HepG2 (cell line): Measurements from ENCODE around the gene NELFCD. TPM values are rescaled to one million over a fixed set of nuclear protein-coding genes. Genes with fewer than 3 reads are reported as not detected.

ENCODE experiments used
- ARHGAP35 ChIP-seq: sonication (generic); formaldehyde crosslinking; IDR thresholded peaks from 2 replicates; pipeline ENCODE4 v1.9.0; 2022; ENCODE audit warnings: mild to moderate bottlenecking, inconsistent platforms, moderate library complexity, missing genetic modification reagents, borderline replicate concordance
- CENPT ChIP-seq: sonication (generic); formaldehyde crosslinking; IDR thresholded peaks from 2 replicates; pipeline ENCODE4 v1.8.0; 2022; ENCODE audit warnings: low read depth, mild to moderate bottlenecking, moderate library complexity, missing genetic modification reagents
- FOXK1 ChIP-seq: sonication (generic); formaldehyde crosslinking; IDR thresholded peaks from 2 replicates; pipeline ENCODE4 v1.4.0; 2020; ENCODE audit warnings: low read depth, missing genetic modification reagents, borderline replicate concordance
- HIVEP1 ChIP-seq: sonication (generic); formaldehyde crosslinking; IDR thresholded peaks from 2 replicates; pipeline ENCODE4 v1.4.0; 2020; ENCODE audit warnings: mild to moderate bottlenecking, missing genetic modification reagents
- MYPOP ChIP-seq: sonication (generic); formaldehyde crosslinking; IDR thresholded peaks from 2 replicates; pipeline ENCODE4 v1.8.1; 2023; ENCODE audit warnings: mild to moderate bottlenecking, moderate library complexity, missing genetic modification reagents
- RBM22 ChIP-seq: fragments of 200-400 bp; formaldehyde crosslinking; optimal IDR thresholded peaks from 2 replicates; pipeline ENCODE3; 2017; ENCODE audit warnings: mild to moderate bottlenecking, low read length, moderate library complexity
- RFX5 ChIP-seq: IDR thresholded peaks from 2 replicates; pipeline ENCODE4 v1.6.1; 2011; ENCODE audit warnings: low read depth, low read length, improper control_type of control experiment
- SP140L ChIP-seq: sonication (generic); formaldehyde crosslinking; IDR thresholded peaks from 2 replicates; pipeline ENCODE4 v1.4.0; 2020; ENCODE audit warnings: missing genetic modification reagents, borderline replicate concordance
- THYN1 ChIP-seq: sonication (generic); formaldehyde crosslinking; IDR thresholded peaks from 2 replicates; pipeline ENCODE4 v1.8.1; 2023; ENCODE audit warnings: low read depth, mild to moderate bottlenecking, moderate library complexity, missing genetic modification reagents, borderline replicate concordance
- ZHX2 ChIP-seq, 2 experiments: sonication (generic) in 1 of 2; formaldehyde crosslinking in 1 of 2; IDR thresholded peaks; 2 replicates each; pipeline versions ENCODE4 v1.6.1 to v1.9.0; 2014 to 2022; ENCODE audit warnings: antibody characterized with exemption in 1 of 2, borderline replicate concordance in 1 of 2, inconsistent platforms in 1 of 2, low read depth in 1 of 2, missing genetic modification reagents in 1 of 2
- ZNF256 ChIP-seq: sonication (generic); formaldehyde crosslinking; conservative IDR thresholded peaks from 2 replicates; pipeline ENCODE4 v1.4.0; 2020; ENCODE audit warnings: missing genetic modification reagents
- ZNF280B ChIP-seq: sonication (generic); formaldehyde crosslinking; IDR thresholded peaks from 2 replicates; pipeline ENCODE4 v1.5.0; 2020; ENCODE audit warnings: missing genetic modification reagents, mild to moderate bottlenecking, borderline replicate concordance
- ZNF335 ChIP-seq: sonication (generic); formaldehyde crosslinking; IDR thresholded peaks from 2 replicates; pipeline ENCODE4 v1.4.0; 2020; ENCODE audit warnings: missing genetic modification reagents
- ZNF432 ChIP-seq: sonication (generic); formaldehyde crosslinking; IDR thresholded peaks from 2 replicates; pipeline ENCODE4 v1.5.0; 2020; ENCODE audit warnings: missing genetic modification reagents, mild to moderate bottlenecking, borderline replicate concordance
- ZNF780A ChIP-seq: sonication (generic); formaldehyde crosslinking; IDR thresholded peaks from 2 replicates; pipeline ENCODE4 v1.8.0; 2022; ENCODE audit warnings: mild to moderate bottlenecking, missing genetic modification reagents, moderate library complexity
- ZNF878 ChIP-seq: sonication (generic); formaldehyde crosslinking; IDR thresholded peaks from 2 replicates; pipeline ENCODE4 v1.8.1; 2023; ENCODE audit warnings: mild to moderate bottlenecking, missing genetic modification reagents, moderate library complexity
- polyA plus RNA-seq, 8 experiments: library from polyadenylated mRNA; depleted of rRNA in 3 of 8; stranded (reverse) in 7 of 8; unstranded in 1 of 8; fragments of >200 nt; fragmentation: Illumina TruSeq in 4 of 8; extraction: Trizol in 4 of 8; gene quantifications; 2 replicates each; pipeline versions ENCODE4 v1.2.1 to v1.2.3, GENCODE V29; 2011 to 2016; ENCODE audit warnings: low read depth in 4 of 8, missing spikeins in 1 of 8, mixed read lengths in 1 of 8; ENCODE audit not compliant: insufficient read depth in 1 of 8
- total RNA-seq, 5 experiments: library from RNA; depleted of rRNA; stranded (reverse); fragments of >200 nt; fragmentation: Illumina TruSeq; extraction: Trizol; gene quantifications; 2 replicates each; pipeline ENCODE4 v1.2.3, GENCODE V29; 2016; ENCODE audit warnings: low read depth in 1 of 5
- TF ChIP-seq, protein P1 (sequence below): sonication (generic); formaldehyde crosslinking; IDR thresholded peaks from 2 replicates; pipeline ENCODE4 v1.5.1; 2020; ENCODE audit warnings: missing genetic modification reagents, mild to moderate bottlenecking, borderline replicate concordance

Gene NELFCD
- total and polyA plus RNA-seq, 2 of the 13 experiments (the other 11 are each of a cell fraction or from before 2014, with no cell fraction given): 159 to 203 TPM

- TF ChIP-seq MYPOP (CRISPR knock-in tag) (peak; percentile 78; the same call in 1 of the 2 replicates), THYN1 (CRISPR knock-in tag) (no peak), ZNF256 (CRISPR knock-in tag) (no peak), ZNF780A (no peak), ZNF280B (no peak), CENPT (CRISPR knock-in tag) (no peak), SP140L (CRISPR knock-in tag) (no peak; the same call in 1 of the 2 replicates), ARHGAP35 (CRISPR knock-in tag) (peak; percentile 71; the same call in 1 of the 2 replicates), ZNF432 (CRISPR knock-in tag) (no peak), RFX5 (no peak), RBM22 (peak; percentile 47), HIVEP1 (no peak), ZNF335 (CRISPR knock-in tag) (no peak), ZNF878 (CRISPR knock-in tag) (0 out of 2 replicates have a peak, but pooled peaks have one; percentile 60), FOXK1 (CRISPR knock-in tag) (peak; percentile 52; the same call in 1 of the 2 replicates), ZHX2 (IDR thresholded peaks at IDR 0.05; ENCODE audit: low read depth) (no peak), ZHX2 (CRISPR knock-in tag; IDR thresholded peaks at IDR 0.05; ENCODE audit: borderline replicate concordance) (no peak; the same call in 1 of the 2 replicates)
- TF ChIP-seq, protein P1, sequence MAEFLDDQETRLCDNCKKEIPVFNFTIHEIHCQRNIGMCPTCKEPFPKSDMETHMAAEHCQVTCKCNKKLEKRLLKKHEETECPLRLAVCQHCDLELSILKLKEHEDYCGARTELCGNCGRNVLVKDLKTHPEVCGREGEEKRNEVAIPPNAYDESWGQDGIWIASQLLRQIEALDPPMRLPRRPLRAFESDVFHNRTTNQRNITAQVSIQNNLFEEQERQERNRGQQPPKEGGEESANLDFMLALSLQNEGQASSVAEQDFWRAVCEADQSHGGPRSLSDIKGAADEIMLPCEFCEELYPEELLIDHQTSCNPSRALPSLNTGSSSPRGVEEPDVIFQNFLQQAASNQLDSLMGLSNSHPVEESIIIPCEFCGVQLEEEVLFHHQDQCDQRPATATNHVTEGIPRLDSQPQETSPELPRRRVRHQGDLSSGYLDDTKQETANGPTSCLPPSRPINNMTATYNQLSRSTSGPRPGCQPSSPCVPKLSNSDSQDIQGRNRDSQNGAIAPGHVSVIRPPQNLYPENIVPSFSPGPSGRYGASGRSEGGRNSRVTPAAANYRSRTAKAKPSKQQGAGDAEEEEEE: no peak
These were observed 35.0 kb downstream of the NELFCD start (continued) for GRCh38 chr20:59015812-59016711.
